ENCODE measurements around the gene BRD4.

Gene BRD4

DNA sequence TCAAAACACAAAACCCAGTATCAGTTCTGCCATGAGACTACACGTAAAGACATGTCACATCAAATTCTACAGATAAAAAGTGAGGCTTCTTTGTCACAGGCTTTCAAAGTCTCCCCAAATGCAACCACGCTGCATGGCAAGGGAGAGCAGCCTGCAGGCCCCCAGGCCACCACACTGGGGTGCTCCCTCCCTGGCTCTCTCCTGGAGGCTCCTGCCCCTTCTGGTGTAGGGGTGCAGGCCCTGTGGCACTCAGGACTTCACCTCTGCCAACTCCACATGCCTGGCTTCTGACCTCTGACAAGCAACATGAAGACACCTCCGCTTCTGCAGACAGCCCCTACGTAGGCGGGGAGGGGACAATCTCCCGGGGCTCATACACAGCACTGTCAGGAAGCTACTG is 32.9 kb upstream of the BRD4 start:
- TF ChIP-seq, protein P1, sequence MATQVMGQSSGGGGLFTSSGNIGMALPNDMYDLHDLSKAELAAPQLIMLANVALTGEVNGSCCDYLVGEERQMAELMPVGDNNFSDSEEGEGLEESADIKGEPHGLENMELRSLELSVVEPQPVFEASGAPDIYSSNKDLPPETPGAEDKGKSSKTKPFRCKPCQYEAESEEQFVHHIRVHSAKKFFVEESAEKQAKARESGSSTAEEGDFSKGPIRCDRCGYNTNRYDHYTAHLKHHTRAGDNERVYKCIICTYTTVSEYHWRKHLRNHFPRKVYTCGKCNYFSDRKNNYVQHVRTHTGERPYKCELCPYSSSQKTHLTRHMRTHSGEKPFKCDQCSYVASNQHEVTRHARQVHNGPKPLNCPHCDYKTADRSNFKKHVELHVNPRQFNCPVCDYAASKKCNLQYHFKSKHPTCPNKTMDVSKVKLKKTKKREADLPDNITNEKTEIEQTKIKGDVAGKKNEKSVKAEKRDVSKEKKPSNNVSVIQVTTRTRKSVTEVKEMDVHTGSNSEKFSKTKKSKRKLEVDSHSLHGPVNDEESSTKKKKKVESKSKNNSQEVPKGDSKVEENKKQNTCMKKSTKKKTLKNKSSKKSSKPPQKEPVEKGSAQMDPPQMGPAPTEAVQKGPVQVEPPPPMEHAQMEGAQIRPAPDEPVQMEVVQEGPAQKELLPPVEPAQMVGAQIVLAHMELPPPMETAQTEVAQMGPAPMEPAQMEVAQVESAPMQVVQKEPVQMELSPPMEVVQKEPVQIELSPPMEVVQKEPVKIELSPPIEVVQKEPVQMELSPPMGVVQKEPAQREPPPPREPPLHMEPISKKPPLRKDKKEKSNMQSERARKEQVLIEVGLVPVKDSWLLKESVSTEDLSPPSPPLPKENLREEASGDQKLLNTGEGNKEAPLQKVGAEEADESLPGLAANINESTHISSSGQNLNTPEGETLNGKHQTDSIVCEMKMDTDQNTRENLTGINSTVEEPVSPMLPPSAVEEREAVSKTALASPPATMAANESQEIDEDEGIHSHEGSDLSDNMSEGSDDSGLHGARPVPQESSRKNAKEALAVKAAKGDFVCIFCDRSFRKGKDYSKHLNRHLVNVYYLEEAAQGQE (IDR thresholded peaks at IDR 0.05; ENCODE audit: low read depth), result no peak
- TF ChIP-seq TEAD4 (IDR thresholded peaks at IDR 0.05), result no peak
- no peak for TF ChIP-seq EP300 (IDR thresholded peaks at IDR 0.05; ENCODE audit: borderline replicate concordance)
- TF ChIP-seq NFIC (IDR thresholded peaks at IDR 0.05), result no peak
- no peak for TF ChIP-seq RAD21 (IDR thresholded peaks at IDR 0.05; ENCODE audit: low read depth)
- TF ChIP-seq TCF12 (IDR thresholded peaks at IDR 0.05; ENCODE audit: low read depth), result no peak
- TF ChIP-seq ZBTB7A (IDR thresholded peaks at IDR 0.05; ENCODE audit: low read depth), result no peak
- TF ChIP-seq TAF1 (IDR thresholded peaks at IDR 0.05; ENCODE audit: low read depth), result no peak

DNA sequence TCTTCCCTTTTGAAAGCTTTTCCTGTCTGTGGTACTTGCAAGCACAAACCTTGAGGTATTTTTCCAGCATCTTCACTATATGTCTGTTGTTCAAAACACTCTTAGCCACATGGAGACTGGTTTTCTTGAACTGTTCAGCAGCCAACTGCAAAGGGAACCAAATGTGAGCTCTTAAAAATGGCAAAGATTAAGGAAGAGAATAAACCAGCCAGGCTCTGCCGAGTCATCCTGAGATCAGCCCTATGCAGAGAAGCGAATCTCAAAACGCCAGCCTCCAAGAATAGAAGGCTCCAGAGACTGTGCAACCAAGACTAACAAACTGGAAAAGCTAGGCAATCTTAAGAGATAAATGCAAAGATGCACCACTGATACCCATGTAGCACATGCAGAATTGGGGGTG is 26.6 kb upstream of the BRD4 start:
- TF ChIP-seq EP300 (IDR thresholded peaks at IDR 0.05; ENCODE audit: borderline replicate concordance), result no peak
- TF ChIP-seq TEAD4 (IDR thresholded peaks at IDR 0.05), result no peak
- no peak for TF ChIP-seq CEBPB (IDR thresholded peaks at IDR 0.05)
- TF ChIP-seq ZBTB7A (IDR thresholded peaks at IDR 0.05; ENCODE audit: low read depth), result no peak

DNA sequence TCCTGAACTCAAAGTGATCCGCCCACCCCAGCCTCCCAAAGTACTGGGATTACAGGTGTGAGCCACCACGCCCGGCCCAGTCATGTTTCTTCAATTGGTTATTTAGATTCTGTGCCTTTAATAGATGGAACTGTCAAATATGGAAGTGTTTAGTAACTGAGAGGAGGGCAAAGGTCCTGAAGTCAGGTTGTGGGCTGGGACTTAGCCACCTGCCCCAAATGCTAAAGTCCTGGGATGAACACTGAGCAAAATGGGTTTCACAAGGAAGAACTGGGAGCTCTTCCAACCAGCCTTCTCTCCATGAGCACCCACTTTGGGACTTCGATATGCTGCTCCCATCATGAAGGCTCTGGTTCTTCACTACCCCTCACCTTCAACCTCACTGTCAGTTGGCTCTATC is 25.6 kb upstream of the BRD4 start:
- no peak for TF ChIP-seq EGR1 (IDR thresholded peaks at IDR 0.05)
- TF ChIP-seq RAD21 (IDR thresholded peaks at IDR 0.05; ENCODE audit: low read depth), result no peak
- no peak for TF ChIP-seq NFIC (IDR thresholded peaks at IDR 0.05)
- no peak for TF ChIP-seq TCF12 (IDR thresholded peaks at IDR 0.05; ENCODE audit: low read depth)
- no peak for TF ChIP-seq EP300 (IDR thresholded peaks at IDR 0.05; ENCODE audit: borderline replicate concordance)
- TF ChIP-seq ZBTB7A (IDR thresholded peaks at IDR 0.05; ENCODE audit: low read depth), result no peak
- no peak for TF ChIP-seq FOXM1 (IDR thresholded peaks at IDR 0.05; ENCODE audit: borderline replicate concordance, low read depth)
- no peak for TF ChIP-seq YY1 (IDR thresholded peaks at IDR 0.05; ENCODE audit: low read depth)
- TF ChIP-seq, protein P1 (IDR thresholded peaks at IDR 0.05; ENCODE audit: low read depth), result no peak

DNA sequence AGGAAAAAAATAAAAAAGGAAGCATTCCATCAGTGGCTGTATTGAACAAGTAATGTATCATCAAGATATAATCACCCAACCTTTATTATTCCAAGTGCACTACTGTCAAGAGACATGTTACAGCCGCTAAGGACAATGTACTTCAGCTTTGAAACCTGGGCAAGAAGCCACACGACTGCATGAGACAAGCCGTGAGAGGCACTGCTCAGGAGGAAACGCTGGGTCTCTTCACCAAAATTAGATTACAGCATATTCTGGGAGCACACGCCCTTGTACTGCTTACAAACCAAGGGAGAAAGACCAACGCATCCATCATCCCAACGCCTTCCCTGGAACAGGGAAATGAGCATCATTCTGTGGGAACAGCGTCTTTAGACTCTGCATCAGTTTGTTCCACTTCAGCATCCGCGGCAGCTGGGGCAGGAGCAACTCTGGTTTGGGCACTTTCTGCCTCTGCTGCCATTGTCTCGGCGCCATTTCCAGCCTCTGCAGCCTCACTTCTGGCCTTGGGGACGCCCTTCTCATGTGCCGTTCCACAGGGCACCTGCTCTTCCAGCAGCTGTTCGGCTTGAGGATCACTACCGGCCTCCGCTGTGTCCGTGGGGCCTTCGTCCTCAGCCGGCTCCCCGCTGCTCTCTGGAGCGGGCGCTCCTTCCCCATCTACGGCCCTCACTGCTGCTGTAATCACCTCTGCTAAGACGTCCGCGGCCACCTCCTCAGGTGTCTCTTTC is 22.4 kb upstream of the BRD4 start:
- TF ChIP-seq CREB1 (IDR thresholded peaks at IDR 0.05; ENCODE audit: low read depth) (no peak), EP300 (IDR thresholded peaks at IDR 0.05; ENCODE audit: borderline replicate concordance) (no peak)

DNA sequence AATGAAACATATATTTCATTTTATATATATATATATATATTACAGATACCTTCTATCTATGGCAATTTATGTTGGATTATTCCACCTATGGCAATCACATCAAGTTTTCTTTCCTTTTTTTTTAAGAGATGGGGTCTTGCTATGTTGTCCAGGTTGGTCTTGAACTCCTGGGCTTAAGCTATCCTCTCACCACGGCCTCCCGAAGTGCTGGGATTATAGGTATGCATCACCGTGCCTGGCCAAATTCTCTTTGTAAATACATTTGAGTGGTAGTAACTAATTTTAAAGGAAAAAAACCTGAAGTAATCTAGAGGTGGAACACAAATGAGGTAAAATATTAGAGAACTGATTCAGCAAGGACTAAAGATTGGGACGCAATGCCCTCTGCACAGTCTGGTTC is 21.6 kb upstream of the BRD4 start:
- TF ChIP-seq CREB1 (IDR thresholded peaks at IDR 0.05; ENCODE audit: low read depth), result no peak

DNA sequence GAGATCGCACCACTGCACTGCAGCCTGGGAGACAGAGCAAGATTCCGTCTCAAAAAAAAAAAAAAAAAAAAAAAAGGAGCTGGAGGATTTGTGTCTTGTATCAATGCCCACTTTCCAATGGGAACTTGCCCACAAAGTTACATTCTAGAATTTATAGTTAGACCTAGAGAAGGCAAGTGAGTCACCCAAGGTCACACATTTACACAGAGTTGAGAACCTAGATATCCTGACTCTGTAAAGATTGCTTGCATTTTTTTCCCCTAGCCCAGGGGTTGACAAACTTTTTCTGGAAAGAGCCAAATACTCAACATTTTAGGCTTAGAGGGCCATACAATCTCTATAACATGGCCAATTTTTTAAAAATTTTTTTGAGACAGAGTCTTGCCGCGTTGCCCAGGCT is 7.7 kb upstream of the BRD4 start:
- TF ChIP-seq TAF1 (IDR thresholded peaks at IDR 0.05; ENCODE audit: low read depth) (no peak), EP300 (IDR thresholded peaks at IDR 0.05; ENCODE audit: borderline replicate concordance) (no peak), CEBPB (IDR thresholded peaks at IDR 0.05) (no peak), EGR1 (IDR thresholded peaks at IDR 0.05) (no peak), CREB1 (IDR thresholded peaks at IDR 0.05; ENCODE audit: low read depth) (no peak), FOXM1 (IDR thresholded peaks at IDR 0.05; ENCODE audit: borderline replicate concordance, low read depth) (no peak), YY1 (IDR thresholded peaks at IDR 0.05; ENCODE audit: low read depth) (no peak), TCF12 (IDR thresholded peaks at IDR 0.05; ENCODE audit: low read depth) (no peak), RAD21 (IDR thresholded peaks at IDR 0.05; ENCODE audit: low read depth) (no peak), ZBTB7A (IDR thresholded peaks at IDR 0.05; ENCODE audit: low read depth) (no peak), TEAD4 (IDR thresholded peaks at IDR 0.05) (no peak), NFIC (IDR thresholded peaks at IDR 0.05) (no peak)
- TF ChIP-seq, protein P2, sequence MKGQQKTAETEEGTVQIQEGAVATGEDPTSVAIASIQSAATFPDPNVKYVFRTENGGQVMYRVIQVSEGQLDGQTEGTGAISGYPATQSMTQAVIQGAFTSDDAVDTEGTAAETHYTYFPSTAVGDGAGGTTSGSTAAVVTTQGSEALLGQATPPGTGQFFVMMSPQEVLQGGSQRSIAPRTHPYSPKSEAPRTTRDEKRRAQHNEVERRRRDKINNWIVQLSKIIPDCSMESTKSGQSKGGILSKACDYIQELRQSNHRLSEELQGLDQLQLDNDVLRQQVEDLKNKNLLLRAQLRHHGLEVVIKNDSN (IDR thresholded peaks at IDR 0.05), result no peak
- TF ChIP-seq, protein P1 (IDR thresholded peaks at IDR 0.05; ENCODE audit: low read depth), result no peak
- TF ChIP-seq, protein P3, sequence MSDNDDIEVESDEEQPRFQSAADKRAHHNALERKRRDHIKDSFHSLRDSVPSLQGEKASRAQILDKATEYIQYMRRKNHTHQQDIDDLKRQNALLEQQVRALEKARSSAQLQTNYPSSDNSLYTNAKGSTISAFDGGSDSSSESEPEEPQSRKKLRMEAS (IDR thresholded peaks at IDR 0.05), result no peak
